Stimulated activated CD8-positive, alpha-beta memory T cell treated with anti-CD3 and anti-CD28 coated beads, Interleukin-7, amount 100 ng/mL, for 1 hour (primary cell): ENCODE data around the gene CRISPLD2.

ENCODE experiments used
- DNase-seq, 2 donors: peaks; one replicate each; pipeline ENCODE4 v3.0.0-alpha.2; 2020; ENCODE audit warnings: low read depth in 2 of 2

Gene CRISPLD2

DNA sequence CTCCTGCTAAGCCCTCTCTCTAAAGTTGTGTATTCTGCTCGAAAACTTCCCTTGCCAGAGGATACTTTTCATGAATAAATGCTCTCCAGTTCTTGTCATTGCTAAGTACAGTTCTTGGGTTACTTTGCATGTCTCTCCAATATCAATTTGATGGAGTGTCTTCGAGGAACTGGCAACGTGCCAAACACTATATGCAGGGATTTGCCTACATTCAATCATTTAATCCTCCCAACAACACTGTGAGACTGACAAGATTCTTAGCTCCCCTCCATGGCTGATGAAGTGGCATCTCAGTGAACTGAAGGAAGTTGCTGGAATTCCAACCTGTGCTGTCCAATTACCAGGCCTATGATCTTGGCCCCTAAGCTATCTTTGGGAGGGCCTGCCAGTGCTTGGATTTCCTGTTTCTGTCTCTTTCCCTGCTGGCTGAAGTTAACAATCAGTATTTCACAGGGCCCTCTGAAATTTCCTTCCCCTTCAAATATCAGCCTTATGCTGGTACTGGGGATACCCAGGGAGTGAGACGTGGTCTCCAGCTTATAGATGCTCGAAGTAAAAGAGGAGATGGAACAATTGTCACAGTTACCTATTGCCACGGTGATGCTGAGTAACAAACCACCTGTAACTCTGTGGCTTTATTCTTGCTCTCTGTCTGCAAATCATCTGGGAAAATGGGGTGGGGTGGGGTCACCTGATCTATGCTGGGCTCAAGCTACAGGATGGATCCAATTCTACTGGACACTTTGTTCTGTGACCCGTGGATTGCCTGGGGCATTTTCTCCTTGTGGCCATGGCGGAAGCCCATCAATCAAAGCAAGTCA, 19.4 kb upstream of the CRISPLD2 start:
- no peak for DNase-seq

- no peak for DNase-seq
Observed at GRCh38 chr16:84803146-84803545, 16.6 kb upstream of the CRISPLD2 start.

- no peak for DNase-seq
Observed at GRCh38 chr16:84804326-84804725, 15.5 kb upstream of the CRISPLD2 start.

DNA sequence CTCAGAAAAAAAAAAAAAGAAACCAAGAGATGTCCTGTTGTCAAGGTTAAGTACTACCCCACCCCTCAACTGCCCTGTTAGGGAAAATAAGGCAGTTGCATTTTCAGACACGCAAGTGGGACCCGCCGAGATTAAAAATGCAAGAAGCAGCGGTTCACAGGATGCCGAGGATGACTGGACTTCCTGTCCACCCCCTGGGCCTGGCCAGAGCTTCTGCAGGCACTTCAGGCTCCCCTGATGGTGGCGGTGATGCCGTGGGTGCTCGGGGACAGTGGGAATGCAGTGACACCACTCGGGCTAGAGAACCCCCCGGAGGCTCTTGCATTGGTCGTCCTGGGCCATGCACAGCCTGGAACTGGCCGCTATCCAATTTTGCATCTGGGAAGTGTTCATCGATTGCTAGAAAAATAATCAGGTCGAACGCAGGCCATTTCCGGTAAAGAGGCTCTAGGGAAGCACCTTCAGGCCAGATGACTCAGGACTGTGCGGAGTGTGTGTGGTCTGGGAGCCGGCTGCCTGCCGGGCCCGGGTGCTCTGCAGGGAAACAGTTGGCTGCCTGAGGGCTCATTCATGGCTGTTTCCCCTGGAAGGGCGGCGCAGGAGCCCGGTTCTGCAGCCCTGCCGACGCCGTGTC, 13.4 kb upstream of the CRISPLD2 start:
- DNase-seq, result no peak

- no peak for DNase-seq
Observed at GRCh38 chr16:84806890-84807258, 12.9 kb upstream of the CRISPLD2 start.

DNA sequence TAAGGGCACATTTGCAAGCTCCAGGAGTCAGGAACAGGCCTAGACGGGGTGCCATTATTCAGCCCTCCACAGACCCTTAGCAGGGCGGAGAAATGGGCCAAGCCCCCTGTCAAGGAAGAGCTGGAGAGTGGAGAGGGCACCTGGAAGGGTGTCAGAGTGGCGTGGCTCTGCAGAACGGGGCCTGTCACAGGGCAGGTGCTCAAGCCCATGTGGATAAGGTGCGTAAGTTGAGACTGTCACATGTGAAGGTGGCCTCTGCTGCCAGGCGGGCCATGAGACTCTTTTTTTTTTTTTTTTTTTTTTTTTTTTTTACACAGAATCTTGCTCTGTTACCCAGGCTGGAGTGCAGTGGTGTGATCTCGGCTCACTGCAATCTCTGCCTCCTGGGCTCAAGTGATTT, 12.0 kb upstream of the CRISPLD2 start:
- DNase-seq, result no peak

- DNase-seq, result no peak
Observed at GRCh38 chr16:84808826-84809225, 11.0 kb upstream of the CRISPLD2 start.

DNA sequence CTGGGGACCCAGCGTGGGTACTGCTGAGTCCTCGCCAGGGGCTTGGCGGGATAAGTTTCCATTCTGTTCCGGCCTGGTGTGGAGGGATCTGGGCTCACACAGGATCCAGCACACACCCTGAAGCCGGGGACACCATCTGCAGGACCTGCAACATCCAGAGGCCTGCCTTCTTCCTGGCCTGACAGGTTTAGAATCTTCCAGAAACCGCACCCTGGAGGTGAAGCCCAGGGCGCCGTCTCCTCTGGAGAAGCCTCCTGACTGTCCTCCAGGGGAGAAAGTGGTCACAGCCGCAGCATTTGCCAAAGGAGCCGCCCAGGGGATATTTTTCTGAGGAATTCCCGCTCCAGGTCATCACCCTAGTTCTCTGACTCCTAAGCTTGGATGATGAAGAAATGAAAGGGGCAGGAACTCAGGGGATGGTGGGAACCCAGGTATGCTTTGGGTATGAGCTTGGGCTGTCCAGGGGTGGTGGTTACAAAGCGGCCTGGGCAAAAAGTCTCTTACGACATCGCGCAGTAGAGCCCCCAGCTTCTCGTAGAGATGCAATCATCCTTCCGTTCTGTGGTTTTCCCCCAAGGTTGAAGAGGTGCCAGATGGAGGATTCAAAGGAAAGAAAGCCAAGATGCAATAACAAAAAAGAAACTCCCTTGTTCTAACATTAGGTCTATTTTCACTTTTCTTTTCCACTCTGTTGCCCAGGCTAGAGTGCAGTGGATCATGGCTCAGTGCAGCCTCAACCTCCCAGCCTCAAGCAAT, 9.1 kb upstream of the CRISPLD2 start:
- DNase-seq, result no peak

- DNase-seq, result no peak
Observed at GRCh38 chr16:84811529-84811928, 8.3 kb upstream of the CRISPLD2 start.

- no peak for DNase-seq
Observed at GRCh38 chr16:84813141-84813934, 6.4 kb upstream of the CRISPLD2 start.

- no peak for DNase-seq
Observed at GRCh38 chr16:84815462-84815861, 4.3 kb upstream of the CRISPLD2 start.

- DNase-seq, result no peak
Observed at GRCh38 chr16:84816023-84816422, 3.8 kb upstream of the CRISPLD2 start.

DNA sequence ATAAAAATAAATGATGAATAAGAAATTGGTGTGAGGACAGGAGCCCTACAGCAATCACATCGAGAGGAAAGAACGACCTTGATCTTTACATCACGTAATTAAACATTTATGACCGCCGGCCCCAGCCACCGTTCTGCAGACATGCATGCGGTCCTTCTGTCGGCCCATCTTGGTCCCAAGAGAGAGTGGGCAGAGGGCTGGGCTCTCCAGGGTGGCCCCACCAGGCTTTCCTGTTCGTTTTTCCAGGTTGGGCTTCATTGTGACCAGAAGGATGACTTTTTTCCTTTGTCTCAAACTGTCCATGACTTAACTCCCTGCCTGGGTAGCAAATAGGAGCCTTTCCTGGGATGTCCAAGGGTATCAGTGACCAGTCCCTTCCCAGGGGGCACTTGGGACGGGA, 3.3 kb upstream of the CRISPLD2 start:
- no peak for DNase-seq

DNA sequence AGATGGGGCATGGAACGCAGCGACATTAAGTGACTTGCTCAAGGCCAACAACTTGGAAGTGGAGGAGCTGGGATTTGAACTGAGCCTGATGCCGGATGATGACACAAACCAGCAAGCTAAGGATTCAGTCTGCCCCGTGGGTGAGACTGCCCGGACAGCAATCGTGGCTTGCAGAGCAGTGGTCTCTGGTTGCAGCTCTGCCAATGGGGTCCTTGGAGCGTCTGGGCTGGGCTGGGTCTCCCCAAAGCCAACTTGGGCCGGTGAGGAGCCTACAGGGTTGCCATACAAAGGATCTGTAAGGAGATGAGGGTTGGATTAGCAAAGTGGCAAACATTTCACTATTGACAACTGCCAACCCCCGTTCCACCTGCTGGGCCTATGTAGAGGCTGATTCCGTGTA, 2.6 kb upstream of the CRISPLD2 start:
- DNase-seq, result no peak

DNA sequence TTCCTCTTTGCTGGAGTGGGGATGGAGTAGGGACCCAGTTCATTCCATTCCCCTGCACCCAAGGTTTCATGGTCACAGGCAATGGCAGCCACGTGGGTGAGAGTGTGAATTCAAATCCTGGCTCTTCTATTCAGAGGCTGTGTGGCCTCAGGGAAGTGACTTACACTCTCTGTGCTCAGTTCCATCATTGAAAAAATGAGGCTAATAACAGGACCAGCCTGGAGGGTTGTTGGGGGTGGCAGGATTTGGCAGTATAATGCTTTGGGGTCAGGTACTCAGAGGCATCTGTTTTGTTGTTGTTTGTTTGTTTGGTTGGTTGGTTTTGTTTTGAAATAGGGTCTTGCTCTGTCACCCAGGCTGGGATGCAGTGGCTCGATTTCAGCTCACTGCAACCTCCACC, 2.2 kb upstream of the CRISPLD2 start:
- DNase-seq, result no peak

DNA sequence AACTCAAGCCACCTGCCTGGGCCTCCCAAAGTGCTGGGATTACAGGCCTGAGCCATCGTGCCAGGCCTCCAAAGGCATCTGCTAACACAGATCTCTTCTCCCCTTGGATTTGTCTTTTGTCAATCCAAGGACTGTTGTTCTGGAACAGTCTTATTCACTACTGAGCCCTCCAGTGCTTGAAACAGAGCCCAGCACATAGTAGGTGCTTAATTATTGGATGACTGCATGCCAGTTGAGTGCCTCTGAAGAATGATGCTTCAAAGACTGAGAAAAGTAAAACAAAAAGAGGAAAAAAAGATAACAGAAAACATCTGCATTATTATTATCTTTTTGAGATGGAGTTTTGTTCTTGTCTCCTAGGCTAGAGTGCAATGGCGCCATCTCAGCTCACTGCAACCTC, 1.7 kb upstream of the CRISPLD2 start:
- no peak for DNase-seq

DNA sequence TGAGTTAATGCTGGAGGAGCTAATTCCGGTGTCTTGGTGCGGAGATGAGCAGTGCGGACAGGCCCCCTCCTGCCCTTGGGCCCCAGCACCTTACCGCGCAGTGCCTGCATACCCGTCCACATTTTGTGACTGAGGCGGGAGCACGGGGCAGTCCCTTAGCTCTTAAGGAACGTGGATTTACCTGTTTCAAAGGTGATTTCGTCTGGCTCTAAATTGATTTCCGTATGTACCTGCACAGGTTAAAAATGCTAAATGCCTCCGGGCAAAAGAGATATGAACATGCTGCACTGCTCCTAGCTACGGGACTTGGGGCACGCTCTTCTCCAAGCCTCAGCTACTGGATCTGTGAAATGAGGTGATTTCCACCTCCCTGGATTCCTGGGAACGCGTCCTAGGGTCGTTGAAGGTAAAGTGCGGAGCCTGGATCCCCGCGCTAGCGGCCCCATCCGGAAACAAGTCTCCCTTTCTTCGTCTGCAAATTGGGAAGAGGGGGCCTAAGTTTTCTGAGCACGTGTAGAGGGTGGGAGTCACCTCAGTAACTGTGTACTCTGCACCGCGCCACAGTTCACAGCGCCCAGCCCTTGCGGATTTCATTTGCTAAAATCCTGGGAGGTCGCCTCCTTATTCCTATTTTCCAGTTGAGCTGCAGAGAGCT, 669 bp upstream of the CRISPLD2 start:
- DNase-seq, result no peak

DNA sequence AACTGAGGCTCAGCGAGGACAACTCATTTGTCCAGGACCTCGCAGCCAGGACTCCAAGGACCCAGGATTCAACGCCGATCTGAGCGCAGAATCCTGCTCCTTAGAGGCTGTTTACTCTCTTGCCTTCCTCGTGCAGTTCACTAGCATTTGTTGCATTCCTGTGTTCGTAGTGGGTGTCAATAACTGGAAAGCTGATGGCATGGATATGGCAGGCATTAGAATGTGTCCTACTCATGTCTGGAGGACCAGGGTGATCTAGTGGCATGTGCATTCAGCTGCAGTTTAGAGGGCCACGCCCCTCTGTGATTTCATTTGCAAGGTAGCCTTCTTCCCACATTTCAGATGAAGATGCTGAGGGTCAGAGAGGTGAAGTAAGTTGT, 510 bp downstream of the CRISPLD2 start:
- no peak for DNase-seq

GRCh38 chr16:84820771-84821170, 986 bp downstream of the CRISPLD2 start:
- DNase-seq, result no peak

DNA sequence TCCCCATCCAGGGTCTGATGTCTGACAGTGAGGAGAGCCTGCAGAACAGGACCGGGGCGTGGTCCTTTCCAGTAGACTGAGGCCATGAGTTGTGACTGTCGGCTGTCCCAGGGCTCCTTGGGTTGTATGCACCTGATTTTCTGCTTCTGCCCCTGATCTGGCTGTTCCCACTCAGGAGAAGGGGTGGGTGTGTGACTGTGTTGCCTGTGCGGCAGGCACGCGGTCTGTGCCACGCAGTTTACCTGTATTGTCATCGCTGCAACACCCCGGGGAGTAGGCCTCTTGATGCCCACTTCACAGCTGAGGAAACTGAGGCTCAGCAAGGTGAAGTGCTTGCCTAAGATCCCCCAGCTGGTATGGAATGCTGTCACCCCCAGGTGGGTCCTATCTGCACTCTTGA, 1.4 kb downstream of the CRISPLD2 start:
- DNase-seq, result no peak
